Endothelial cell of umbilical vein (primary cell): ENCODE data around the gene NF2. TPM values are rescaled to one million over a fixed set of nuclear protein-coding genes. Genes with fewer than 3 reads are reported as not detected.

Experiments
- BruUV-seq: library from RNA; stranded (reverse); fragments of 400-500 nt; replicated peaks from 2 replicates; lab custom pipeline; 2021; lab: Mats Ljungman, UMichigan
- CTCF ChIA-PET: fragments of 300-600, 350-600 bp; sonication (Branson Sonifier 250); formaldehyde crosslinking; loops from one replicate; lab custom pipeline; 2021; ENCODE audit warnings: antibody characterized with exemption, inconsistent platforms; lab: Charles Lee
- POLR2A ChIA-PET: fragments of 300-600, 350-600 bp; sonication (Branson Sonifier 250); formaldehyde crosslinking; loops from one replicate; lab custom pipeline; 2021; ENCODE audit warnings: antibody characterized with exemption, inconsistent platforms; lab: Charles Lee
- DNase-seq: peaks from one replicate; pipeline ENCODE4 v3.0.0-alpha.2; 2011; ENCODE audit warnings: low read depth, low spot score
- FAIRE-seq: peaks from 2 replicates; lab custom pipeline; 2011; peaks lifted over from hg19 to GRCh38; lab: Jason Lieb, UNC
- H2AFZ ChIP-seq: 2 replicates; pipeline ENCODE4 v1.6.0; 2012; ENCODE audit warnings: low read depth, low read length, control low read depth, inconsistent platforms
- H3K27ac ChIP-seq: 2 replicates; pipeline ENCODE4 v1.5.1; 2011; ENCODE audit warnings: low read depth, mild to moderate bottlenecking, control low read depth, low read length, moderate library complexity; ENCODE audit not compliant: insufficient read depth
- H3K27me3 ChIP-seq, 2 experiments: 2 replicates each; pipeline versions ENCODE4 v1.6.0 to v1.6.1; 2011; ENCODE audit warnings: low read length in 2 of 2, mixed read lengths in 1 of 2; ENCODE audit not compliant: control insufficient read depth in 2 of 2, insufficient read depth in 2 of 2
- H3K36me3 ChIP-seq, 2 experiments: 2 replicates in 1 of 2; 3 replicates in 1 of 2; pipeline ENCODE4 v1.5.1; 2011; ENCODE audit warnings: low read length in 2 of 2, mild to moderate bottlenecking in 1 of 2, moderate library complexity in 1 of 2; ENCODE audit not compliant: control insufficient read depth in 2 of 2, insufficient read depth in 2 of 2; ENCODE audit errors: extremely low read depth in 1 of 2
- H3K4me1 ChIP-seq: 3 replicates; pipeline ENCODE4 v1.5.1; 2011; ENCODE audit warnings: mild to moderate bottlenecking, low read length; ENCODE audit not compliant: control insufficient read depth, insufficient read depth; ENCODE audit errors: extremely low read depth
- H3K4me2 ChIP-seq: 2 replicates; pipeline ENCODE4 v1.6.1; 2011; ENCODE audit warnings: low read length, control low read depth, mixed read lengths; ENCODE audit not compliant: insufficient read depth
- H3K4me3 ChIP-seq, 3 experiments: fragments of 200-600 bp in 1 of 3; sonication (generic), shearing (Covaris generic) in 1 of 3; replicated peaks in 1 of 3; 2 replicates each; pipeline ENCODE4 v1.5.1; 2011 to 2016; ENCODE audit warnings: control low read depth in 3 of 3, low read length in 3 of 3, mild to moderate bottlenecking in 2 of 3, inconsistent platforms in 1 of 3, low read depth in 1 of 3, moderate library complexity in 1 of 3; ENCODE audit not compliant: insufficient read depth in 1 of 3
- H3K79me2 ChIP-seq: 2 replicates; pipeline ENCODE4 v1.6.0; 2012; ENCODE audit warnings: low read length, inconsistent platforms; ENCODE audit not compliant: control insufficient read depth, insufficient read depth
- H3K9ac ChIP-seq: replicated peaks from 2 replicates; pipeline ENCODE3; 2011; ENCODE audit warnings: low read length, control low read depth; ENCODE audit not compliant: insufficient read depth; ENCODE audit errors: extremely low read depth
- H3K9me1 ChIP-seq: replicated peaks from 3 replicates; pipeline ENCODE4 v1.6.0; 2011; ENCODE audit warnings: mild to moderate bottlenecking, low read length; ENCODE audit not compliant: control insufficient read depth, insufficient read depth; ENCODE audit errors: extremely low read depth
- H3K9me3 ChIP-seq: replicated peaks from 2 replicates; pipeline ENCODE4 v1.5.1; 2012; ENCODE audit warnings: low read length, inconsistent platforms; ENCODE audit not compliant: control insufficient read depth, insufficient read depth
- H4K20me1 ChIP-seq: replicated peaks from 2 replicates; pipeline ENCODE3; 2011; ENCODE audit warnings: mild to moderate bottlenecking, low read length; ENCODE audit not compliant: control insufficient read depth, insufficient read depth; ENCODE audit errors: extremely low read depth
- CTCF ChIP-seq, 2 donors: IDR thresholded peaks; 1 replicate in 1 of 2; 2 replicates in 1 of 2; pipeline ENCODE4 v1.5.1; 2011; ENCODE audit warnings: low read length in 2 of 2, mild to moderate bottlenecking in 2 of 2, moderate library complexity in 2 of 2, control low read depth in 1 of 2, inconsistent platforms in 1 of 2, low read depth in 1 of 2; ENCODE audit not compliant: insufficient read depth in 1 of 2; ENCODE audit errors: extremely low read depth in 1 of 2
- EZH2 ChIP-seq: IDR thresholded peaks from 2 replicates; pipeline ENCODE4 v1.6.1; 2012; ENCODE audit warnings: borderline replicate concordance, low read depth, mild to moderate bottlenecking, moderate library complexity, low read length, inconsistent platforms; ENCODE audit not compliant: severe bottlenecking
- FOS ChIP-seq: IDR thresholded peaks from 2 replicates; pipeline ENCODE4 v1.6.1; 2011; ENCODE audit warnings: mild to moderate bottlenecking, low read length, moderate library complexity, borderline replicate concordance; ENCODE audit not compliant: insufficient read depth
- JUN ChIP-seq: IDR thresholded peaks from 2 replicates; pipeline ENCODE4 v1.6.1; 2011; ENCODE audit warnings: borderline replicate concordance, low read depth; ENCODE audit not compliant: insufficient read length, insufficient read depth
- MAX ChIP-seq: IDR thresholded peaks from 2 replicates; pipeline ENCODE4 v1.6.1; 2011; ENCODE audit not compliant: insufficient read depth, insufficient read length
- dilution Hi-C: fragments of 300-500 bp; cut with MboI; formaldehyde crosslinking; loops from one replicate; pipeline ENCODE4 v1.15.0; 2019; ENCODE audit warnings: low sequenced_read_pairs; ENCODE audit not compliant: extremely low pct_ligation_motif_present
- intact Hi-C: fragments of 100-400 bp; cut with micrococcal nuclease; formaldehyde crosslinking; loops from one replicate; pipeline ENCODE4 v1.10.0; 2022
- polyA plus RNA-seq, 4 experiments: library from polyadenylated mRNA; depleted of rRNA in 3 of 4; stranded (reverse) in 3 of 4; unstranded in 1 of 4; fragments of >200 nt; gene quantifications; 2 replicates each; pipeline versions ENCODE4 v1.2.1 to v1.2.3, GENCODE V29; 2011 to 2012; ENCODE audit warnings: missing spikeins in 1 of 4
- total RNA-seq: library from RNA; stranded (reverse); gene quantifications from 2 replicates; pipeline ENCODE4 v1.2.3, GENCODE V29; 2021

The NF2 gene
- total and polyA plus RNA-seq, 2 donors (not counting 3 experiments of a cell fraction or from before 2014, with no cell fraction given), result 27.8 to 115 TPM

- peak; percentile 10 for DNase-seq
- POLR2A ChIA-PET, result no interaction called here
- FAIRE-seq, result peak; percentile 38
- Histone ChIP-seq H3K4me2 (no peak overlapping the region), H2AFZ (no peak overlapping the region), H3K9me1 (no peaks in the 10 kb centered on the region), H3K4me1 (no peaks in the 10 kb centered on the region), H3K36me3 (peaks cover 0 to 2% of the 10 kb centered on the region in 2 experiments), H3K27ac (no peak overlapping the region), H4K20me1 (no peaks in the 10 kb centered on the region), H3K9me3 (no peaks in the 10 kb centered on the region), H3K9ac (no peak overlapping the region), H3K79me2 (no peaks in the 10 kb centered on the region), H3K4me3 (no peak overlapping the region), H3K27me3 (no peaks in the 10 kb centered on the region)
- intact Hi-C loops (loop anchor here (1.0 to 5.0 kb wide), 2 partner anchors 280 to 362 kb away; no protein-coding TSS in a partner anchor), dilution Hi-C loops (no loop called here)
- no TSS peak for BruUV-seq
- CTCF ChIA-PET, result interaction anchor here (0.6 to 2.2 kb wide), 7 partner anchors 91 to 362 kb away, joined by 3 to 26 read pairs (median 4); no protein-coding TSS in a partner anchor
- no peak for TF ChIP-seq FOS
- no peak for TF ChIP-seq MAX
- peak in 1 of 2 donors; percentile 69 for TF ChIP-seq CTCF (IDR thresholded peaks at IDR 0.05; ENCODE audit: extremely low read depth in 1 of 2, insufficient read depth in 1 of 2, low read depth in 1 of 2, low read length in 2 of 2)
- TF ChIP-seq EZH2, result no peak
- TF ChIP-seq JUN, result no peak
These were observed 123.7 kb downstream of the NF2 start for GRCh38 chr22:29727131-29727523.
